Erythroblast (primary cell): ENCODE measurements around the gene CYB561D2.

ENCODE experiments used
- GATA1 ChIP-seq: IDR thresholded peaks from 2 replicates; pipeline ENCODE4 v1.6.1; 2011; ENCODE audit warnings: low read depth, mild to moderate bottlenecking, control low read depth, low read length, moderate library complexity
- POLR2A ChIP-seq: IDR thresholded peaks from 2 replicates; pipeline ENCODE4 v1.6.1; 2011; ENCODE audit warnings: mild to moderate bottlenecking, low read length

GRCh38 chr3:50321336-50322114, 29.1 kb upstream of the CYB561D2 start:
- TF ChIP-seq POLR2A (peak; percentile 54), GATA1 (no peak)
